HepG2 (cell line): ENCODE results near the gene HPS4.

Experiments used
- CTCF ChIP-seq: sonication (generic); formaldehyde crosslinking; IDR thresholded peaks from 2 replicates; pipeline ENCODE4 v1.5.0; 2020; ENCODE audit warnings: mild to moderate bottlenecking, missing genetic modification reagents, moderate library complexity
- DMAP1 ChIP-seq: IDR thresholded peaks from 2 replicates; pipeline ENCODE4 v1.6.1; 2016
- ETV6 ChIP-seq: sonication (generic); formaldehyde crosslinking; conservative IDR thresholded peaks from 2 replicates; pipeline ENCODE4 v1.4.0; 2020; ENCODE audit warnings: missing genetic modification reagents
- HDAC1 ChIP-seq: sonication (generic); formaldehyde crosslinking; IDR thresholded peaks from 2 replicates; pipeline ENCODE4 v1.5.1; 2020; ENCODE audit warnings: mild to moderate bottlenecking, missing genetic modification reagents
- IKZF1 ChIP-seq: fragments of 450-650 bp; IDR thresholded peaks from 2 replicates; pipeline ENCODE4 v1.7.1; 2016
- REL ChIP-seq: sonication (generic); formaldehyde crosslinking; conservative IDR thresholded peaks from 2 replicates; pipeline ENCODE4 v1.8.0; 2022; ENCODE audit warnings: mild to moderate bottlenecking, missing genetic modification reagents, moderate library complexity
- SALL2 ChIP-seq: sonication (generic); formaldehyde crosslinking; IDR thresholded peaks from 2 replicates; pipeline ENCODE4 v1.8.1; 2023; ENCODE audit warnings: mild to moderate bottlenecking, missing genetic modification reagents, inconsistent platforms
- SMAD1 ChIP-seq: sonication (generic); formaldehyde crosslinking; IDR thresholded peaks from 2 replicates; pipeline ENCODE4 v1.4.0; 2020; ENCODE audit warnings: missing genetic modification reagents, low read depth, mild to moderate bottlenecking, borderline replicate concordance
- SMC3 ChIP-seq: IDR thresholded peaks from 2 replicates; pipeline ENCODE4 v1.6.1; 2011; ENCODE audit warnings: low read length, improper control_type of control experiment
- ZKSCAN1 ChIP-seq: fragments of 150-350 bp; IDR thresholded peaks from 2 replicates; pipeline ENCODE4 v1.6.1; 2014; ENCODE audit warnings: low read length

- TF ChIP-seq REL (CRISPR knock-in tag) (no peak), SMC3 (no peak), HDAC1 (CRISPR knock-in tag) (no peak), SALL2 (CRISPR knock-in tag) (no peak), DMAP1 (no peak), SMAD1 (CRISPR knock-in tag) (no peak), CTCF (no peak), ZKSCAN1 (no peak), ETV6 (CRISPR knock-in tag) (no peak), IKZF1 (no peak)
Measured at GRCh38 chr22:26444777-26445176, 38.8 kb downstream of the HPS4 start.
